Keratinocyte (primary cell): Measurements from ENCODE around the gene FHIT. TPM values are rescaled to one million over a fixed set of nuclear protein-coding genes. Genes with fewer than 3 reads are reported as not detected.

Source experiments
- DNase-seq: peaks from one replicate; pipeline ENCODE4 v3.0.0-alpha.2; 2011; ENCODE audit warnings: low read depth, missing footprints, low spot score
- FAIRE-seq: peaks from 2 replicates; lab custom pipeline; 2011; peaks lifted over from hg19 to GRCh38; lab: Jason Lieb, UNC
- H2AFZ ChIP-seq: 2 replicates; pipeline ENCODE4 v1.6.0; 2012; ENCODE audit warnings: low read length, control low read depth, inconsistent platforms; ENCODE audit not compliant: control insufficient read depth
- H3K27ac ChIP-seq: 2 replicates; pipeline ENCODE4 v1.5.1; 2011; ENCODE audit warnings: low read length; ENCODE audit not compliant: control insufficient read depth, insufficient read depth
- H3K27me3 ChIP-seq: 3 replicates; pipeline ENCODE4 v1.6.0; 2011; ENCODE audit warnings: low read length; ENCODE audit not compliant: control insufficient read depth, insufficient read depth; ENCODE audit errors: extremely low read depth
- H3K36me3 ChIP-seq, 2 experiments: 2 replicates in 1 of 2; 3 replicates in 1 of 2; pipeline ENCODE4 v1.5.1; 2011; ENCODE audit warnings: low read length in 2 of 2, mild to moderate bottlenecking in 1 of 2; ENCODE audit not compliant: control insufficient read depth in 2 of 2, insufficient read depth in 2 of 2; ENCODE audit errors: extremely low read depth in 1 of 2
- H3K4me1 ChIP-seq: 3 replicates; pipeline ENCODE4 v1.5.1; 2011; ENCODE audit warnings: low read length; ENCODE audit not compliant: control insufficient read depth, insufficient read depth; ENCODE audit errors: extremely low read depth
- H3K4me2 ChIP-seq: 3 replicates; pipeline ENCODE4 v1.6.0; 2011; ENCODE audit warnings: low read depth, low read length; ENCODE audit not compliant: control insufficient read depth, insufficient read depth; ENCODE audit errors: extremely low read depth
- H3K4me3 ChIP-seq, 3 experiments: fragments of 200-600 bp in 1 of 3; sonication (generic) in 1 of 3; 2 replicates in 2 of 3; 3 replicates in 1 of 3; pipeline ENCODE4 v1.5.1; 2011 to 2016; ENCODE audit warnings: low read length in 3 of 3, mild to moderate bottlenecking in 3 of 3, control low read depth in 2 of 3, inconsistent platforms in 1 of 3, low read depth in 1 of 3, mixed read lengths in 1 of 3, mixed run types in 1 of 3, moderate library complexity in 1 of 3; ENCODE audit not compliant: control insufficient read depth in 2 of 3, insufficient read depth in 2 of 3; ENCODE audit errors: extremely low read depth in 1 of 3
- H3K79me2 ChIP-seq: 2 replicates; pipeline ENCODE4 v1.6.0; 2012; ENCODE audit warnings: low read length; ENCODE audit not compliant: control insufficient read depth, insufficient read depth
- H3K9ac ChIP-seq: 3 replicates; pipeline ENCODE4 v1.6.0; 2011; ENCODE audit warnings: low read length; ENCODE audit not compliant: control insufficient read depth, insufficient read depth; ENCODE audit errors: extremely low read depth
- H3K9me1 ChIP-seq: 3 replicates; pipeline ENCODE4 v1.6.0; 2011; ENCODE audit warnings: low read length; ENCODE audit not compliant: control insufficient read depth, insufficient read depth; ENCODE audit errors: extremely low read depth
- H3K9me3 ChIP-seq: 2 replicates; pipeline ENCODE4 v1.5.1; 2012; ENCODE audit warnings: low read depth, low read length; ENCODE audit not compliant: control insufficient read depth
- H4K20me1 ChIP-seq: 3 replicates; pipeline ENCODE4 v1.6.0; 2011; ENCODE audit warnings: low read length; ENCODE audit not compliant: control insufficient read depth, insufficient read depth; ENCODE audit errors: extremely low read depth
- EZH2 ChIP-seq: IDR thresholded peaks from one replicate; pipeline ENCODE4 v1.6.1; 2012; ENCODE audit warnings: inconsistent platforms, mild to moderate bottlenecking, low read length, moderate library complexity
- dilution Hi-C: fragments of 300-500 bp; cut with MboI; formaldehyde crosslinking; loops from one replicate; pipeline ENCODE4 v1.7.0; 2020; ENCODE audit warnings: low sequenced_read_pairs; ENCODE audit not compliant: extremely low pct_ligation_motif_present
- polyA plus RNA-seq, 5 experiments: library from polyadenylated mRNA; depleted of rRNA in 3 of 5; stranded (reverse) in 3 of 5; stranded (forward) in 1 of 5; unstranded in 1 of 5; fragments of >200 nt; gene quantifications; 1 replicate in 1 of 5; 2 replicates in 3 of 5; 3 replicates in 1 of 5; pipeline versions ENCODE4 v1.2.1 to v1.2.3, GENCODE V29; 2011 to 2012; ENCODE audit warnings: missing spikeins in 2 of 5, low read depth in 1 of 5, low replicate concordance in 1 of 5
- TF ChIP-seq, protein P1 (sequence below), 3 experiments: IDR thresholded peaks in 1 of 3; conservative IDR thresholded peaks in 1 of 3; optimal IDR thresholded peaks in 1 of 3; 2 replicates in 2 of 3; 3 replicates in 1 of 3; pipeline versions ENCODE3 to v1.5.1; 2011; ENCODE audit warnings: low read length in 3 of 3, mild to moderate bottlenecking in 3 of 3, moderate library complexity in 2 of 3, control low read depth in 1 of 3, inconsistent platforms in 1 of 3; ENCODE audit not compliant: insufficient read depth in 2 of 3; ENCODE audit errors: extremely low read depth in 1 of 3

FHIT gene
- polyA plus RNA-seq, 1 donor (not counting 4 experiments of a cell fraction or from before 2014, with no cell fraction given), result 2.2 TPM

DNA sequence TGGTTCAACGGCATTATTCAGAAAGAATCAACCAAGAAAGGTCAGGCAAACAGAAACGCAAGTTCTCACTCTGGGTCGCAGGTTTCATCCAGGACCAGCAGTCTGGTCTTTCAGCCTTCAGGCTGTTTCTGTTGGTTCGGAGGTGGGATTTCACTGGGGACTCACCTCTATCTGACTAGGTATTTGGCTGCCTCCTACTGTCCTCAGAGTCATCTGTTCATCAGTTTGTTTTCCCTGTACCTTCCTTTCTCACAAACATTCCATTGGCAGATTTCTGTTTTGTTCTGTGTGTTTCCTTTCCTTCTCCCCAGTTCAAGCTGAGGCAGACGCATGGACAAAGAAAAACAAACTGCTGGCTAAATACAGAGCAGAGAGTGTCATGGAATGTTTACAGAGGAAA is 1154.8 kb downstream of the FHIT start:
- Histone ChIP-seq H4K20me1 (no peaks in the 10 kb centered on the region), H2AFZ (no peak overlapping the region), H3K9me1 (no peaks in the 10 kb centered on the region), H3K27me3 (peaks cover 3% of the 10 kb centered on the region), H3K27ac (no peak overlapping the region), H3K36me3 (no peaks in the 10 kb centered on the region), H3K4me3 (no peak overlapping the region), H3K4me2 (no peak overlapping the region), H3K79me2 (no peaks in the 10 kb centered on the region), H3K9ac (no peak overlapping the region), H3K4me1 (no peaks in the 10 kb centered on the region), H3K9me3 (no peaks in the 10 kb centered on the region)
- FAIRE-seq, result no peak
- TF ChIP-seq, protein P1, sequence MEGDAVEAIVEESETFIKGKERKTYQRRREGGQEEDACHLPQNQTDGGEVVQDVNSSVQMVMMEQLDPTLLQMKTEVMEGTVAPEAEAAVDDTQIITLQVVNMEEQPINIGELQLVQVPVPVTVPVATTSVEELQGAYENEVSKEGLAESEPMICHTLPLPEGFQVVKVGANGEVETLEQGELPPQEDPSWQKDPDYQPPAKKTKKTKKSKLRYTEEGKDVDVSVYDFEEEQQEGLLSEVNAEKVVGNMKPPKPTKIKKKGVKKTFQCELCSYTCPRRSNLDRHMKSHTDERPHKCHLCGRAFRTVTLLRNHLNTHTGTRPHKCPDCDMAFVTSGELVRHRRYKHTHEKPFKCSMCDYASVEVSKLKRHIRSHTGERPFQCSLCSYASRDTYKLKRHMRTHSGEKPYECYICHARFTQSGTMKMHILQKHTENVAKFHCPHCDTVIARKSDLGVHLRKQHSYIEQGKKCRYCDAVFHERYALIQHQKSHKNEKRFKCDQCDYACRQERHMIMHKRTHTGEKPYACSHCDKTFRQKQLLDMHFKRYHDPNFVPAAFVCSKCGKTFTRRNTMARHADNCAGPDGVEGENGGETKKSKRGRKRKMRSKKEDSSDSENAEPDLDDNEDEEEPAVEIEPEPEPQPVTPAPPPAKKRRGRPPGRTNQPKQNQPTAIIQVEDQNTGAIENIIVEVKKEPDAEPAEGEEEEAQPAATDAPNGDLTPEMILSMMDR (optimal IDR thresholded peaks at IDR 0.05 in 1 of 3, IDR thresholded peaks at IDR 0.05 in 1 of 3, conservative IDR thresholded peaks at IDR 0.05 in 1 of 3; ENCODE audit: extremely low read depth in 1 of 3, insufficient read depth in 2 of 3, low read length in 3 of 3), result no peak
- TF ChIP-seq EZH2, result no peak
- no peak for DNase-seq
- dilution Hi-C loops, result no loop called here

DNA sequence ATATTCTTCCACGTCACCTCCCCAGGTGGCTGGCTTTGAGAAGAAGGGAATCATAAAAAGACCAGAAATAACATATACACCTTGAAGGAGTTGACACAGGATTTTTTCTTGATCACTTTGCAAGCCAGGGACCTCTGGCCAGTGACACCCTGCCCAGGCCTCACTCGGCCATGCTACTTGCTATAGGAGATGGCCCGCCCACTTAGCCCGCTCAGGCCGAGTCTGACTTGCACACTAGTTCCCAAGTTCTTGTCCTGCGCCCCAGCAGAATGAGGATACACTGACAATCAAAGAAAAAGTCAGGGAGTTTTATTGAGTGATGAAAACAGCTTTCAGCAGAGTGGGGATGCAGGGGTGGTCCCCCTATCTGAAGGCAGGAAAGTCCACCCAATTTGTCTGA is 1155.3 kb downstream of the FHIT start:
- FAIRE-seq (no peak), DNase-seq (no peak)
- no peak for TF ChIP-seq EZH2
- TF ChIP-seq, protein P1 (optimal IDR thresholded peaks at IDR 0.05 in 1 of 3, IDR thresholded peaks at IDR 0.05 in 1 of 3, conservative IDR thresholded peaks at IDR 0.05 in 1 of 3; ENCODE audit: extremely low read depth in 1 of 3, insufficient read depth in 2 of 3, low read length in 3 of 3), result no peak
- H3K4me3 ChIP-seq, result no peak overlapping the region
- no peak overlapping the region for H3K4me2 ChIP-seq
- H3K9ac ChIP-seq, result no peak overlapping the region
- no peaks in the 10 kb centered on the region for H4K20me1 ChIP-seq
- H3K36me3 ChIP-seq, result no peaks in the 10 kb centered on the region
- dilution Hi-C loops, result no loop called here
- no peaks in the 10 kb centered on the region for H3K4me1 ChIP-seq
- no peak overlapping the region for H3K27ac ChIP-seq
- H3K79me2 ChIP-seq, result no peaks in the 10 kb centered on the region
- no peaks in the 10 kb centered on the region for H3K9me3 ChIP-seq
- H3K27me3 ChIP-seq, result peaks cover 3% of the 10 kb centered on the region
- no peak overlapping the region for H2AFZ ChIP-seq
- no peaks in the 10 kb centered on the region for H3K9me1 ChIP-seq
